Measurements from ENCODE around the gene SEC24C.
"Not testable (repeated sequence)": the region's sequence is repeated elsewhere in the genome, so short reads cannot be mapped to it uniquely, and the experiment has no call there.

The SEC24C gene

DNA sequence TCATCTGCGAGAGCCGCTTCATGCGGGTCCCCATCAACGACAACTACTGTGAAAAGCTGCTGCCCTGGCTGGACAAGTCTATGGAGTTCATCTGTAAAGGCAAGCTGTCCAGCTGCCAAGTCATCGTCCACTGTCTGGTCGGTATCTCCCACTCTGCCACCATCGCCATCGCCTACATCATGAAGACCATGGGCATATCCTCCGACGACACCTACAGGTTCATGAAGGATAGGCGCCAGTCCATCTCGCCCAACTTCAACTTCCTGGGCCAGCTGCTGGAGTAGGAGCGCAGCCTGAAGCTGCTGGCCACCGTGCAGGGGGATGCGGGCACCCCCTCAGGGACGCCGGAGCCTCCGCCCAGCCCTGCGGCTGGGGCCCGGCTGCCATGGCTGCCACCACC, 11.7 kb upstream of the SEC24C start:
- no peak for DNase-seq (ENCODE audit: low read depth in 2 of 2, low spot score in 1 of 2)

DNA sequence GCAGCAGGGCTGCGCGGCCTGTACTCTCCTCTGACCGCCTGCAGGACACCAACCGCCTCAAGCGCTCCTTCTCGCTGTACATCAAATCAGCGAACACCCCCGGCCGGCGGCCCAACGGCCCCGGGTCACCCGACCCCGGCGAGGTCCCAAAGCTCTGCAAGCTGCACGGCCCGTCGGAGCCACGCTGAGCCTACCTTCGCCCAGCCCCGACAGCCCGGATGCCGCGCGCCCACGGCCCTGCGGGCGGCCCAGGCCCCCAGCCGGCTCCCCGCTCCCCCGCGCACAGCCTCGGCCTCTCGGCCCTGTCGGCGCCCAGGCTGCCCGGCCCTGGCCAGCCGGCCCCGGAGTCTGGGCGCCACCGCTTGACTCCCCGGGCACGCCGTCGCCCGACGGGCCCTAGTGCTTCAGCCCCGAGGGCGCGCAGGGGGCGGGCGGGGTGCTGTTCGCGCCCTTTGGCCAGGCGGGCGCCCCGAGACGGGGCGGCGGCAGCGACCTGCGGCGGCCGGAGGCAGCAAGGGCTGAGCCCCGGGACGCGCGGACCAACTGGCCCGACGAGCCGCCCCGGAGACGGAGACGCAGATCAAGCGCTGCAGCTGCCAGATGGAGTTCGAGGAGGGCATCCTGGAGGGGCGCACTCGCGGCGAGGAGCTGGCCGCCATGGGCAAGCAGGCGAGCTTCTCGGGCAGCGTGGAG, 11.1 kb upstream of the SEC24C start:
- no peak for DNase-seq (ENCODE audit: low read depth in 2 of 2, low spot score in 1 of 2)

DNA sequence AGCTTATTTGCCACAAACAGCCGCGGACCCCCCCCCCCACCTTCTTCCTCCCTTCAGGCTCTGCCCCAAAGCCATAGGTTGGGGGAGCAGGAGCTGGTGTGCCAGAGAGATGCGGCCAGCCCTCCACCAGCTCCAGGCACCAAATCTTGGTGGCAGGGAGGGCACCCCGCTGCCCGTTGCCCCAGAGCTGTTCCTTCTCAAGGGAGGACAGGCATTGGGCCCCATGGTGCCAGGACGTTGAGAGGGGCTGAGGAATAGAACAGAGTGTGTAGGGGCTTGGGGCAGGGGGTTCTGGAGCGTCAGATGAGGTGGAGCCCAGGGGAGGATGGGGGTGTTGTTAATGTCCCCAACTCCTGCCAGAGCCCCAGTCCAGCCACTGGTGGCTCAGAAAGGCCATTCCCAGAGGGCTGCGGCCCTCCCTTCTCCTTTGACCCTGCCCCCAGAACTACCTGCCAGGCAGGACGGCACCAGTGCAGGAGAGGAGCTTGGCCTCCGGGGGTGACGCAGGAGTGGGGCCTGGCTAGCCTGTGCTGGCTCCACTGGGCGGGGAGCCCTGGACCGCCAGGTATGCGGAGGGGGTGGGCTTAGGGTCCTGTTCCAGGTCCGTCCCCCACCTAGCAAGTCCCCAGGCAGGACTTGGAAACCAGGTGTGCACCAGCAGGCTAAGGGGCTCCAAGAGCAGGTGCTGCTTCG, 10.0 kb upstream of the SEC24C start:
- DNase-seq (ENCODE audit: low read depth in 2 of 2, low spot score in 1 of 2), result no peak

DNA sequence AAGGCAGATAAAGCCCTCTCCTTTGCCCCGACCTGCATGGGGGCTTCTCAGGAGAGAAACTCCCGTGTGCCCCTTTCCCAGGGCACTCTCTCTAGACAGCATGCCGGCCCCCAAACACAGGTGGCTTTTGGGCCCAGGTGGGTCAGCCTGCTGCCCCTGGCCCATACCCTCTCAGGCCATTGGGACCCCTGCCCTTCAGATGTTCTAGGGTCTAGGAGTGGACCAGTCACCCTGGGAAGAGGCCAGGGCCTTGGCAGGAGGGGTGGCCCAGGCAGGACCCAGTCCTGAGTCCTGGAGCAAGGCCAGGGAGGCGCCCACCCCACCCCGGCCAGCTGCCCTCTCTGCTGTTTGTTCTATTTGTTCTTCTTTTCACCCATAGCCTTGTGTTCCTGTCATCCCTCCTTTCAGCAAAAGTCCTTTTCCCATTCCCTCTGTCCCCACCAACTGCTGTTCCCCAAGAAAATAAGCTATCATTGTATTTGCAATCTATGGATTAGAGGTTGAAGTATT, 9.3 kb upstream of the SEC24C start:
- DNase-seq (ENCODE audit: low read depth in 2 of 2, low spot score in 1 of 2), result no peak

DNA sequence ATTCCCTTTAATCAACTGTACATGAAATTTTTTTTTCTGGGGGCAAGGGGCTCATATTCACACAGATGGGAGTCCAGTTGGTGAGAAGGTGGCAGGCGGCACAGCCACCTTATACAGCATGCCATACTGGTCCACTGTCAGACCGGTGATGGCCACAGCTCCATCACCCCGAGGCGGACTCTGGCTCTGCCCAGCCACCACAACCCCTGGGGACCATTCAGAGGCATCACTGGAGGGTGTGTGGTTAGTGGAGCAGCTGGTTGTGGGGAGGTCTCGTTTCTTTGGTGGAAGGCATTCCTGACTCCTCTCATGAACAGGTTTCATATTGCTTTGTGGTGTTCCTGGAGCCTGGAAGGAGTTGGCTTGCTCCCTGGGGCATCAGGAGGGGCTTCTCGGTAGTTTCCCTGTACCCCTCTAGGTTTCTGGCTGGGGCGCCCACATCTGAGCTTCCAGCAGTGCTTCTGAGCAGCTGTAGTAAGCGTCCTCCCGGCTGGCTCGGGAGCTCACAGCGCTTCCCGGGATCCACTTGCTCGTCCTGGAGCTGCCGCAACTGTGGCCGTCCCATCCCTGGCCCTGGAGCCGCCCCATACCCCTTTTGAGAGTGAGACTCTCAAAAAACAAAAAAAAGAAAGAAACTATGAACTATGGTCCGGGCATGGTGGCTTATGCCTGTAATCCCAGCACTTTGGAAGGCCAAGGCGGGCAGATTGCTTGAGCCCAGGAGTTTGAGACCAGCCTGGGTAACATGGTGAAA, 3.5 kb upstream of the SEC24C start:
- DNase-seq (ENCODE audit: low read depth in 2 of 2, low spot score in 1 of 2), result not testable (repeated sequence)

DNA sequence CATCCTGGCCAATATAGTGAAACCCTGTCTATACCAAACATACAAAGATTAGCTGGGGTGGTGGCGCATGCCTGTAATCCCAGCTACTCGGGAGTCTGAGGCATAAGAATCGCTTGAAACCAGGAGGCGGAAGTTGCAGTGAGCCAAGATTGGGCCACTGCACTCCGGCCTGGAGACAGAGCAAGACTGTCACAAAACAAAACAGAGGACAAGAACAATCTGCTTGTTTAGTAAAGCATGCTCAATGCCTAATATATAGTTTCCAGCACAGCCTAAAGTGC, 1.8 kb upstream of the SEC24C start:
- no peak for DNase-seq (ENCODE audit: low read depth in 2 of 2, low spot score in 1 of 2)

DNA sequence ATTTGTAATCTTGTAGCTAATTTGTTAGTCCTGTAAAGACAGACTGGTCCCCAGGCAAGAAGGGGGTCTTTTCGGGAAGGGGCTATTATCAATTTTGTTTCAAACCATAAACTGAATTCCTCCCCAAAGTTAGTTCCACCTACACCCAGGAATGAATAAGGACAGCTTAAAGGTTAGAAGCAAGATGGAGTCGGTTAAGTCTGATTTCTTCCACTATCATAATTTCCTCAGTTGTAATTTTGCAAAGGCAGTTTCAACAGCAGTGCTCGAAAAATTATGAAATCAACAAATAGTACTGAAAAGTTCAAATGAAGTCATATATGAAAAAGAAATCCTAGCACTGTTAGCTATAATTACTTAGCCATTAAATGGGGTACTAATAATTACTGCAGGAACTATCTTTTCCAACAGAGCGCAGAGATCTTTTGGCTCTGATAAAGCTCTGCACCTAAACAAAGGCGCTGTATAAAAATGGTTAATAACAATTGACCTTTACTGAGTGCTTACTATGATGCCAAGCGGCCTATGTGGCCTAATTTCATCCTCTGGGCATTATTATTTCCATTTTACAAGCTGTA, 756 bp upstream of the SEC24C start:
- no peak for DNase-seq (ENCODE audit: low read depth in 2 of 2, low spot score in 1 of 2)

DNA sequence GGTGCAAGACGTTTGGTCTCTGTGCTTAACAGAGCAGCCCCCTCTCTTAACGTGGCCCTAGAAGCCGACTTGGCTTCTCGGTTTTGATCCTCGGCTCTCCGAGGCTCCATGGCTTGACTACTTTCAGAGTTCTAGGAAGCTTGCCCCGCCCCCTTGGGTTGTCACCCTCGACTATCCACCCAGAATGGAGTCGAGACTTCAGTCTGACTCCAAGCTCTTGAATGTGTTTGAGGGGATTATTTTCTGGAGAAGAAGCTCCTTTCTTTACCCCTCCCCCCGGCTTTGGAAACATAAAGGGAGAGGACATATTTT, 448 bp downstream of the SEC24C start:
- peak in 1 of 2 donors; percentile 11 for DNase-seq (ENCODE audit: low read depth in 2 of 2, low spot score in 1 of 2)

DNA sequence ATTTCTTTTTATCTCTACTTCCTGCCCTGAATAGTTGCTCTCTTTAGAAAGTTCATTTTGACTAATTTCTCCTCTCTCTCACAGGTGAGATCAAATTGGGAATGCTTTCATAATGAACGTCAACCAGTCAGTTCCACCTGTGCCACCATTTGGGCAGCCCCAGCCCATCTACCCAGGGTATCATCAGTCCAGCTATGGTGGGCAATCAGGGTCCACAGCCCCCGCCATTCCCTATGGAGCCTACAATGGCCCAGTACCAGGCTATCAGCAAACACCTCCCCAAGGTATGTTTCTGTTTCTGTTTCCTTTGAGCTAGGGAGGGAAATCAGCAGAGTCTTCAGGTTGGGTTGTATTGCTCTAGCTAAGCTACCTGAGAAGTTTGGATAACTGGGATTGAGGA, 2.5 kb downstream of the SEC24C start:
- DNase-seq (ENCODE audit: low read depth in 2 of 2, low spot score in 1 of 2), result no peak

DNA sequence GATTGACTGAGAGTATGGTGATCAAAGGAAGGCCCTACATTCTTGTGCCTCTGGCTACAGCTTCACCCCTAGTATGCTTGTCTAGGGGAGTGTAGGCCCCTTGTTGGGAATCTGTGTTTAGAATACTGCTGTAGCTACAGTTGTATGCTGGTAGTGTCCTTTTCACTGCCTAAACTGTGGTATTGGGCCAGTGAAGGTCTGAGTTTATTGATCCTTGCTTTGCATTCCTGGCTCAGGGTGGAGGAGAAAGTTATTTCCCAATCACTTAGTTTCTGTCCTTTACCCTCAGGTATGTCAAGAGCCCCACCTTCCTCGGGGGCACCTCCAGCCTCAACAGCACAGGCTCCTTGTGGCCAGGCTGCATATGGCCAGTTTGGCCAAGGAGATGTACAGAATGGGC, 6.6 kb downstream of the SEC24C start:
- no peak for DNase-seq (ENCODE audit: low read depth in 2 of 2, low spot score in 1 of 2)

DNA sequence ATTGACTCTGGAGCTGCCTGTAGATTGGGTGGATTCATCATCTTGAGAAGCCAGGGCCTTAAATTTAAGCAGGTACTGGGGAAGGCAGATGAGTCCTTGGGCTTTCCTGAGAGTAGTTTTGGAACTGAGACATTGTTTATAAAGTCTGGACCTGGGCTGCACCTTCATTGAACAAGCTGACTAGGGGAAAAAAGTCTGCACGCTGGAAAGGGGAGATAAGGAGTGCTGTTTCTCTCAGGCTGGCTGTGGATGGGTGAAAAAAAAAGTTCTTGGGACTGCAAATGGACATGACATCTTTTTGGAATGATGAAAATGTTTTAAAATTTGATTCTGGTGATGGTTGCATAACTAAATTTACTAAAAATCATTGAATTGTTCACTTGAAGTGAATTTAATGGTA, 12.0 kb downstream of the SEC24C start:
- DNase-seq (ENCODE audit: low read depth in 2 of 2, low spot score in 1 of 2), result no peak

DNA sequence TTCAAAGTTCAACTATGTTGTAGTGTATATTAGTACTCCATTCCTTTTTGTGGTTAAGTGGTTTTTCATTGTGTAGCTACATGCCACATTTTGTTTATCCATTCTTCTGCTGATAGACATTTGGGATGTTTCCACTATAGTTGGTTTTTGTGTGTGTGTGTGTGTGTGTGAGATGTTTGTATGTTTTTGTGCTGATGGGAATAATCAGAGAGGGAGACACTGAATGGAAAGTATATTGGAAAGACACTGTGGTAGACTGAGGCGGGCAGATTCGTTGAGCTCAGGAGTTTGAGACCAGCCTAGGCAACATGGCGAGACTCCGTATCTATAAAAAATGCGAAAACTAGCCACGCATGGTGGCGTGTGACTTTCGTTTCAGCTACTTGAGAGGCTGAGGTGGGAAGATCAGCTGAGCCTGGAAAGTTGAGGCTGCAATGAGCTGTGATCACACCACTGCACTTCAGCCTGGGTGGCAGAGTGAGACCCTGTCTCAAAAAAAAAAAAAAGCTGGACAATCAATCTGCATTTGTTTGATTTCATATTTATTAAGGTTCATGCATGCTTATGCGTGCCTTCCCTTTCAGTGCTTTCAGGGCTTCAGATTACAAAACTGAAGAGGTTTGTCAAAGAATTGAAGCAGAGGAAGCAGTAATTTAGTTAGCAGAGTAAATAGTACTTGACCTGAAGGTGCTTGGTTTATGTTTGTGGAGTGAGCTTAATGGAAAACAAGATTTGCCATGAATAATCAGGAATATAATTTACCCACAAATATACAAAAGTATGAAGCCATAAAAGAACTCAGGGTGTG, 14.7 kb downstream of the SEC24C start:
- DNase-seq (ENCODE audit: low read depth in 2 of 2, low spot score in 1 of 2), result no peak

DNA sequence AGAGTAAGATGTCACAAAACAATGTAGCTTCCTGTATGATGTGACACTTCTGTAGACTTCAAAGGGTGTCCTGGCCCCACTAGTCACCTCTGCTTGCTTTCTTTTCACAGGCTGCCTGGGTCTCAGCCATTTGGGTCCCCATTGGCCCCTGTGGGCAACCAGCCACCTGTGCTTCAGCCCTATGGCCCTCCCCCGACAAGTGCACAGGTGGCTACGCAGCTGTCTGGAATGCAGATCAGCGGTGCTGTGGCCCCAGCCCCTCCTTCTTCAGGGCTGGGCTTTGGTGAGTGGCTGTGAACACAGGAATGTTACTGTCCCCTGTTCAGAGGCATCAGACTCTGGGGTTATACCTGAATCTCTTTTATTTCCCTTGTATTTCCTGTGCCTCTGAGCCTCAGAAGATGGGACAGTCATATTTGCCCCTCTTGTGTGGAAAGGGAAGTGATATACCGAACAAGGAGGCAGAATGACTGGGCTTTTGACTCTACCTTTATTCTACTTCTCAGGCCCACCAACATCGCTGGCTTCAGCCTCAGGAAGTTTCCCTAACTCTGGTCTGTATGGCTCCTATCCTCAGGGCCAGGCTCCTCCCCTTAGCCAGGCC, 15.4 kb downstream of the SEC24C start:
- DNase-seq (ENCODE audit: low read depth in 2 of 2, low spot score in 1 of 2), result no peak

DNA sequence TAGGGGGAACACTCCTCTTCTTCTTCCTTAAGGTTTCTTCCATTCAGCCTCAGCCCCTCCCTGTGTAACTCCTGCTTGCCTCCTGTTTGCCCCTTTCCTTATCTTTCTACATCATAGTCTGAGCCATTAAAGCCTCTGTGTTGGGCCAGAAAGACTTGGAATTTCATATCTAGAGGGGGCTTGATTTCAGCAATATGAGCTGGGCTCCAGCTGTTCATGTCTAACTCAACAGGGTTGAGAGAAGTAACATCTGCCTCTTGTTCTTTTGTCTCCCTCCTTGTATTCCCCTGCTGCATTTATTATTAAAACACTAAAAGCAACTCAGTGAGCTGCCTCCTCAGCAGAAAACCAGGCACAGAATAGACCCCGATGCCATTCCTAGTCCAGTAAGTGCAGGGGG, 17.6 kb downstream of the SEC24C start:
- DNase-seq (ENCODE audit: low read depth in 2 of 2, low spot score in 1 of 2), result no peak

DNA sequence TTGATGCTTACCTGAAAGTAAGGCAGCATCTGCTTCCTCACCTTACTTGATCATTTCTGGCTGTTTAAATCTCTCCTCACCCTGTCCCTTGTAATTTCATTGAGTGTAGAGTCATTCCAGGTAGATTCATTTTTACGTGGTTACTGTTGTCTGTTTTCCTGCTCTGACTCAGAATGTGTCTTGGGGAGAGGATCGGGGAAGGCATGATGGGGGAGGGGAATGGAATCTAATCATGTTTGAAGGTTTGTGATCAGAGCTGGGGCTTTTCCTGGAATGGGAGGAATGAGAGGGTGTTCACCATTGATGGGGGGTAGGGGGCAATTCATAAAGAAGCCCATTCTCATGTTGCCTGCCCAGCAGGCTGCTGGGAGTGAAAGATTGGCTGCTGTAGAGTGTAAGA, 18.7 kb downstream of the SEC24C start:
- no peak for DNase-seq (ENCODE audit: low read depth in 2 of 2, low spot score in 1 of 2)

DNA sequence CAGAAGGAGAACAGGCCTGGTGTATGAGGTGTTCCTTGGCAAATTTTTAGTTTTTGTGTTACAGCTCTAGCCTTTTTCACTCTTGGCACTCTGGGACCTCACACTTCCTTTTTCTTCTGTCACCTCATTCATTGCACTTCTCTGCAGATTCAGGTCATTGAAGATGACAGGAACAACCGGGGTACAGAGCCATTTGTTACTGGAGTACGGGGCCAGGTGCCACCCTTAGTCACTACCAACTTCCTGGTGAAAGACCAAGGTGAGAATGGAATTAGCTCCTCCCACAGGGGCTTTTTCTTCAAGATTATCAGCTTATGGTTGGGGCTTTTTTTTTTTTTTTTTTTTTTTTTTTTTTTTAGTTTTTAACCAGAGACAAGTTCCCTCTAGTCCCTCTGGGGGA, 19.2 kb downstream of the SEC24C start:
- DNase-seq (ENCODE audit: low read depth in 2 of 2, low spot score in 1 of 2), result no peak

DNA sequence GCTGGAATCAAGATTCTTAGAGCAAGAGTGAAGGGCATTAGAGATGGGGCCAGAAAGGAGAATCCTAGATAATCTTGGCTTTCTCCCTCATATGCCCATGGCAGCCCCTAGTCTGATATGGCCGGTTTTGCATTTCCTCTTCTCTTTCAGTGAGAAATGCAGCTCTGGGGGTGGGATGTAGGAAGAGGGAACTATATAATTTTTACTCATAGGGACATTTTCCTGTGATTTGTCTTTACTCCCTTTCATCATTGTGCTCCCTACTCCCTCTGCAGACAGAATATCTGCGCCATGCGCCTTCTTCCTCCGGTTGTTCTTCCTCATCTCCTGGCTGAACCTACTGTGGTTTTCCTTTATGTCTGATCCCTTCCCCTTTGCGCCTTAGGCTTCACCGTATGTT, 20.9 kb downstream of the SEC24C start:
- DNase-seq (ENCODE audit: low read depth in 2 of 2, low spot score in 1 of 2), result no peak

DNA sequence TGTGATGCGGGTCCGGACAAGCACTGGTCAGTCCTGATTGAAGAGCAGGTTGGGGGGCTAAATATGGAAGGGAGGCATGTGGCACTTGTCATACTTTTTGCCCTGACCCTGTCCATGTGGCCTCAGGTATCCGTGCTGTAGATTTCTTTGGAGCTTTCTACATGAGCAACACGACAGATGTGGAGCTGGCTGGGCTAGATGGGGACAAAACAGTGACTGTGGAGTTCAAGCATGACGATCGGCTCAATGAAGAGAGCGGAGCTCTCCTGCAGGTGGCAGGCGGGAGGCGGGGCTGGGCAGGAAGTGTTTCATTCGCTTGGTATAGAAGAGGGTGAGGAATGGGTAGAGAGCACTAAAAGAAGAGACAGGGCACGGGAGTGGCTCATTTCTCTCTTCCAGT, 24.7 kb downstream of the SEC24C start:
- DNase-seq (ENCODE audit: low read depth in 2 of 2, low spot score in 1 of 2), result peak in 1 of 2 donors; percentile 28

DNA sequence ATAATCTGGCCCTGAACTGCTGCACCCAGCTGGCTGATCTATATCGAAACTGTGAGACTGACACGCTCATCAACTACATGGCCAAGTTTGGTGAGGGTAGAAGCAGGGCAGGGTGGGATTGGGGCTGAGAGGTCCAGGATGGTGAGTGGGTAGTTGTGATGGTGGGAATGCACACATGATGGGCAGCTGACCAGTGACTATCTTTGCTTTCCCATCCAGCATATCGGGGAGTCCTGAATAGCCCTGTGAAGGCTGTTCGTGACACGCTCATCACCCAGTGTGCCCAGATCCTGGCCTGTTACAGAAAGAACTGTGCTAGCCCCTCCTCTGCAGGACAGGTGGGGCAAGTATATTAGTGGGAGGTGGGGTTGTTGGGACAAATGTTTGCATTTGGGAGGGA, 25.2 kb downstream of the SEC24C start:
- DNase-seq (ENCODE audit: low read depth in 2 of 2, low spot score in 1 of 2), result no peak

DNA sequence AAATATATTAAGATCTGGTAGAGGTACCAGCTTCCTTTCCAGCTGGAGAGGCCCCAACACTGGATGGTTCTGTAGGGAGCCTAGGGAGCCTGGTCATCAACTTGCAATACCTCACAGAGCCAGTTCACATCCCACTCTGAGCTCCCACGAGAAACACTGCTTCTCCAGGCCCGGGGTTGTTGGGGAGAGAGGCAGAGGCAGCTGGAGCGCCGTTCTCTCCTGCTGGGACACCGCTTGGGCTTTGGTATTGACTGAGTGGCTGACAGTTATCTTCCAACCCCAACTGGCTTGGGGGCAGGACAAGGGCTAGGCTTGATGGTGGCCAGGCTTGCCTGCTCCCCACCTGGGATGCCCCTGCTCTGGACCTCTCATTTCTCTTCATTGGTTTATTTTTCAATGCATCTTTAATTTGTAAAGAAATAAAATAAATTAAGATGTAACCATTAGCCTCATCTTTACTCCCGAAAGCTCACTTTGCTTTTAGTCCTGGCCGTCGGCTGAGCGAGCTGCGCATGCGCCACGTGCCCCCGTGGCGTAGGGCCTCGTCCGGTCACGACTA, 27.6 kb downstream of the SEC24C start:
- peak; percentile 54 to 61 for DNase-seq (ENCODE audit: low read depth in 2 of 2, low spot score in 1 of 2)
